PC-9 (cell line): ENCODE data around the gene ANKRD1.

Source experiments
- CTCF ChIP-seq: fragments of 200-600 bp; sonication (generic); conservative IDR thresholded peaks from 2 replicates; pipeline ENCODE4 v1.6.1; 2017; ENCODE audit warnings: mixed run types, antibody characterized with exemption, mild to moderate bottlenecking, moderate library complexity
- EZH2 ChIP-seq: fragments of 200-600 bp; sonication (generic); IDR thresholded peaks from 2 replicates; pipeline ENCODE4 v1.8.0; 2017; ENCODE audit warnings: antibody characterized with exemption, low read depth

GRCh38 chr10:90884431-90884830 is 36.5 kb downstream of the ANKRD1 start:
- no peak for TF ChIP-seq EZH2
- no peak for TF ChIP-seq CTCF
